NCI-H510A (cell line): Measurements from ENCODE around the gene AMELX.

Source experiments
- DNase-seq: peaks from one replicate; lab custom pipeline; 2025; lab: John Stamatoyannopoulos, UW

AMELX gene

GRCh38 chrX:11293113-11293512 is at the start of gene AMELX:
Gene AMELX, plus strand, starts transcription at chrX:11293413. Its CDS starts 1,376 bp downstream, at chrX:11294789.
- DNase-seq = no peak

DNA sequence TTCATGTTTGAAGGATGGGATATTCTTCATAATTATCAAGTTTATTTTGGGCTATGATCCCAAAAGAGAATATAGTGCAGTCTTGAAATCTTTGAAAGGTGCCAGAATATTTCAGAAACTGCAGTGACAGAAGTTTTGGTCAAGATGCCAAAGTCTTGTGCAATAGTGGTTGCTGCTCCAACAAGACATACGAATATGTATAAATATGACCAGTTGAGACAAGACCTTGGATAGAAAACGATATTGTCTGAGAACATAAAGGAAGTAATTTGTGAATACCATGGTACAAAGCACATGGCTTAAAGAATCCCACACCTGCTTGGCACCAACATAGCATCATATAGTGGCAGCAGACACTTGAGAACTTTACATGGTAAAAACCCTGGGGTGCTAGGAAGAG is 48.6 kb upstream of the AMELX start:
- DNase-seq = no peak

DNA sequence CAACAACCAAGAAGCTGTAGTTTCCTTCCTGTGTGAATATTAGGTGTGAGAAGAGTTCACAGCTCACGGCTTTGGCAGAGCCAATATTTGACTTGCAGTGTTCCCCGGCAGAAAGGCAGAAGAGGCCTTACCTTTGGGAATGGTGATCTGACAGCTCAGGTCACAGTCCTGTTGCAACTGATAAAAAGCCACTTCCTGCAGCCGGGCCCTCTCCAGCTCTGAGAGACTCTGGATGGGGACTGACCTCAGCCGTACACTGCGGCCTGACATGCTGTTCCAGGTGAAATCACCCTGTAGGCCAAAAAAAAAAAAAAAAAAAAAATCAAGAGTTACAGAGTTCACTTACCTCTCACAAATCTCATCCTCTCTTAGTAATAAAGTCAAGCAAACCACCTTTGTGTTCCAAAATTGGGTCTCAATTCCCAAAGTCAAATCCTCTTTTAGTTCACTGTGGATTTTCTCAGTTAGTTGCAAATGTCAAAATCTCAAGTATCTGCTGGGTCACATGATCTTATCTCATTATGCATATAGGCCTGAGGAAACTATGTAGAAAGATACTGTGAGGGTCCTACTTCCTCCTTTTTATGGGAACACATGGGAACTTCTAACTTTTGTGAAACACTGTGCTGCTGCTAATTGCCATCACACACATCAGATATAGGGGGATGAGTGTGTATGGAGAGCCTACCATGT is 38.6 kb upstream of the AMELX start:
- no peak for DNase-seq

DNA sequence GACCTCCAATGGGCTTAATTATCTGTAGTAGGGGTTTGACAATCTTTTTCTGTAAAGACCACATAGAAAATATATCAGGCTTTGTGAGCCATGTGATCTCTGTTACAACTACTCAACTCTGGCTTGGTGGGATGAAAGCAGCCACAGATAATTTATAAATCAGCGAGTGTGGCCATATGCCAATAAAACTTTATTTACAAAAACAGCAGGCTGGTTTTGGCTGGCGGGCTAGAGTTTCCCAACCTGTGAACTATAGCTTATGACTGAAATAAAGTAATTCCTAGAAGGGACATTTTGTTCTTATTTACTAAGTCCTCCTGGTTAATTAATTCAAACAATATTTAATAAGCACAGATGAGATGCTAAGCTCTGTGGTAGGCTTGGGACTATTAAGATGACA is 35.9 kb upstream of the AMELX start:
- DNase-seq = no peak

DNA sequence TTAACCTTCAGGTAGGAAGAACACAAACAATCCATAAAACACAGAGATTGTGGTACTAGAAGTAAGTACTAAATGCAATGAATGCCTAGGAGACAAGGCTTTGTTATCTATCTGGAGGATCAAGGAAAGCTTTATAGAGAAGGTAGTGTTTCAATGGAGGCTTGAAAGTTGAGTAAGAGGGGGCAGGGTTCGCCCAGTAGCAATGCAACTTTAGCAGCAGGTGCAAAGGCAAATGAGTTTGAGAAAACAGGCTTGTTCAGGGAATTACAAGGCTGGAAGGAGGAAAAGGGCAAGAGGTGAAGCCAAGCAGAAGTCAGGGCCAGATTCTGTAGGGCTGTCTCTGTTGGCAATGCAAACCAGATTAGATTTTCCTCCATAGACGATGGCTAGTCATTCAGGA is 35.5 kb upstream of the AMELX start:
- DNase-seq = no peak

- DNase-seq = no peak
Measured at GRCh38 chrX:11259437-11259836, 33.8 kb upstream of the AMELX start.

- DNase-seq = no peak
Measured at GRCh38 chrX:11261260-11261659, 32.0 kb upstream of the AMELX start.

DNA sequence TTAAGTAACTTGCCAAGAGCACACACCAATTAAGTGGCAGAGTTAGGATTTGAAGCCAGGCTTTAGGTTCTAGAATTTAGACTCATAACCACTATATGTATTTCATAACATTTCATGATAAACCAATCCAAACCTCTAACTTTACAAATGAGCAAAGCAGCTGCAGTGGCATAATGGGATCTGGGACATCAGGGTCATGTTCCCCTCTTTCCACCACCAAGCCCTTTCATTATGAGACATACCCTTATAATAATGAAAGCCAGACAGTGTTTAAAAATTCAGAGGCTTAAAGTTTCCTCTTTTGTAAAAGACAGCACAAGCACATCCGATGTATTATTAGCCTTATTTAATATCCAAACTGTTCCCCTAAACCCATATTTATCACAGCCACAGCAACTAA is 28.3 kb upstream of the AMELX start:
- DNase-seq = no peak

- DNase-seq = no peak
Measured at GRCh38 chrX:11265352-11265751, 27.9 kb upstream of the AMELX start.

DNA sequence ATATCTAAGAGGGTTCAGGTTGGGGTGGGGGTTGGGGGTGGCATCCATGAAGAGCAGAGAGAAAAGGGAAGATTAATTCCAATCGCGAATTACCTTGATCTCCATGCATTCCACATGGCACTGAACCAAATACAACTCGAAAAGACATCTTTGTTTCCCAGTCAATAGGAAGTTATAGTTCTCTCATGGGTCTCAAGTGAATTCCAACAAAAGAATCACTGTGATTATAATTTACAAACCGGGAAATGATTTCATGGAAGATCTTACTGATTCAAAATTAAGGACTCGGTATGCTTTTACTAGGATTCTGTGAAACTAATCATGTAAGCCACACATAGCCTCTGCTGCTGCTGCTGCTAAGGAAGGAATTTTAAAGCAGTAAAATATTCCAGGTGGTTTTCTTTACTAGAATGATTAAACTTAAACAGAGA is 26.6 kb upstream of the AMELX start:
- no peak for DNase-seq

DNA sequence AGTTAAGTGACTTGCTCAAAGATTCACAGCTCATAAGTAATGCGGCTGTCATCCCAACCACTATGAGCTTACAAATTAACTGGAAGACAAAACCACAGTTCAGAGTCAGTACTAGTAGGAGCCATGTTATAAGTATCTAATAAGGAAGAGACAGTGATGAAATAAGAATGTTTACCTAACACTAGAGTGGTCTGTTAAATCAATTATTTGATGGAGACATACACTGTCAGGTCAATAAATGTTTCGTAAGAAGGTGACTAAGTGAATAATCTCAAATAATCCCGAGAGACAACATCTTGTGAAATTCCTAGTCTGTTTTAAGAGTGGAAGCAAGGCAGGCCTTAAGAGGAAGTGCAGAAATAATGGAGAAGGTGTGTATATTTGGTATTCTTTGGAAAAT is 25.8 kb upstream of the AMELX start:
- DNase-seq = no peak

DNA sequence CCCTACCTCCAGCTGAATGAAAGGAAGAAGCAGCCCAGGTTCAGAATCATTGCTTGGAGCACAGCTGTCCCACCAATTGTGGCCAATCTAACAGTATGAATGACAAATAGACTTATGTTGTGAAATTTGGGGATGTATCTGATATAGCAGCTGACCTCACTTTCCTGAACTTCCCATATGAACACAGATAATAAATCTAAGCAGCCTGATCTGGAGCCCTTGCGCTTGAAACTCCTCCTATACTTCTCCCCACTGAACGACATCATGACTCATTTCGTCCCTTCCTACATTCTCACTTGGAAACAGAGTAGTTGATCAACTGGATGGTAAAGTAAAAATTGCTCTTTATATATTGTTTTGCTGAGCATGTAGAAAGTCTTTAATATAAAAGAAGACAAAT is 24.2 kb upstream of the AMELX start:
- no peak for DNase-seq

DNA sequence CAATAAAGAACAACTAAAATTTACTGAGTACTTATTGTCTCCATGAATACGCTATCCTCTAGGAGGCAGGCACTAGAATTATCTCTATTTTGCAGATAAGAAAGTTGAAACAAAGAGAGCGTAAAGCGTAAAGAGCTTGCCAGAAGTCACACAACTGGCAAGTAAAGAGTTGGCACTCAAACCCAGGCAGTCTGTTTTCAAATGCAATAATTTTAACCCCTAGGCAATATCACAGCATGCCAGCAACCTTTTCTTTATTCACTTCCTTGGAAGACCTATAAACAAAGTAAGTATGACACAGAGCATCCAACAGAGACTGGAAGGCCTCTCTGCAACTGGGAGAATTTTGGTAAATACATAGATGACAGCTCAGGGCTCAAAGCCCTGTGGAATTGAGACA is 23.2 kb upstream of the AMELX start:
- DNase-seq = no peak

DNA sequence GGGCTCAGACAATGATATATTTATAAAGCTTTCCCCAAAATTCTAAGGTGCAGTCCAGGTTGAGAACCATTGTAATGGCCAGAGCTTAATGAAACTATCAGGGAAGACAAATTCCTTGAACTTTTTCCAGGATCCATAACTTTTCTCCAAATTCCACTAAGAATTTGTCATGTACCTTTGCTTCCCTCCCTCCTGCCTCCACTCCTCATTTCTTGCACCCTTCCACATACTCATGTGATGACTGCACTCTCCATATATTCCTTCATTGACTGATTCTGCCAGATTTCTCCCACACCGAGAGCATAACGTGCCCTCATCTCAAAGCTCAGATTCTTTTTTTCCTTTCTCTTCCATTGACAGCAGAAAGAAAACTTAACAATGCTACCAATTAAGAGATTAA is 20.9 kb upstream of the AMELX start:
- DNase-seq = no peak

- no peak for DNase-seq
Measured at GRCh38 chrX:11272863-11273262, 20.4 kb upstream of the AMELX start.

- DNase-seq = no peak
Measured at GRCh38 chrX:11273544-11273943, 19.7 kb upstream of the AMELX start.

DNA sequence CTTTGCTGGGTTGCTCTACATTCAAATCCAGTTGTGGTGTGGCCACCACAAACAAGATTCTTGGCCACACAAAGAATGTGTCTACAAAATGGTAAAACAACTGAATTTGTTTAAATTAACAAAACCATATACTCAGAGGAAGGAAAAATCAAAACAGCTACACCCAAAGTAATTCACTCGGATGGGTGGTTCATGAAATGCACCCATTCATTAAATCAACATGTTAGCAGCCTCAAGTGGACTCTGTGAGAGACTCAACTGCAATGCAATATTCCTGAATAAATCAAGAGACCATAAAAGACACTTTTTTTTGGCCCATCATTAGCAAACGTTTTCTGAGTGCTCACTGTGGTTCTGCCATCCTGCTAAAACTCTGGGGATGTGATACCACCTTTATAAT is 11.2 kb upstream of the AMELX start:
- no peak for DNase-seq

DNA sequence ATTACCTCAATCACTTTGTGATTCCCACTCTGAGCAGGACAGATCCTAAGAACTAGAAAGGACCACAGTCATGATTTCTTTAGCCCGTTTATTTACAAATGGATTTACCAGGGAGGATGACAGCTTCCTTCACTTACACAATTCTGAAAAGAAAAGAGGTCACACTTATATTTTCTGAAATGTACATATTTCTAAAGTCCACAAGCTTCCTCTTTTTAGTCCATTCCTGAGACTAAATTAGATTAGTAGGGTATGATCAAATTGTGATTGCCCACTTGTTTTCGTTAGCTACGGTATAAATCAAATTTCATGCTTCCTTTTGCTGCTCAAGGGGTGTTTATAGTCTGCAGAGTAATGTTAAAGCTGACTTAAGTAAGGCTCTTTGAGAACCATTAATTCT is 7.6 kb upstream of the AMELX start:
- DNase-seq = no peak

GRCh38 chrX:11287505-11287904 is 5.7 kb upstream of the AMELX start:
- no peak for DNase-seq

DNA sequence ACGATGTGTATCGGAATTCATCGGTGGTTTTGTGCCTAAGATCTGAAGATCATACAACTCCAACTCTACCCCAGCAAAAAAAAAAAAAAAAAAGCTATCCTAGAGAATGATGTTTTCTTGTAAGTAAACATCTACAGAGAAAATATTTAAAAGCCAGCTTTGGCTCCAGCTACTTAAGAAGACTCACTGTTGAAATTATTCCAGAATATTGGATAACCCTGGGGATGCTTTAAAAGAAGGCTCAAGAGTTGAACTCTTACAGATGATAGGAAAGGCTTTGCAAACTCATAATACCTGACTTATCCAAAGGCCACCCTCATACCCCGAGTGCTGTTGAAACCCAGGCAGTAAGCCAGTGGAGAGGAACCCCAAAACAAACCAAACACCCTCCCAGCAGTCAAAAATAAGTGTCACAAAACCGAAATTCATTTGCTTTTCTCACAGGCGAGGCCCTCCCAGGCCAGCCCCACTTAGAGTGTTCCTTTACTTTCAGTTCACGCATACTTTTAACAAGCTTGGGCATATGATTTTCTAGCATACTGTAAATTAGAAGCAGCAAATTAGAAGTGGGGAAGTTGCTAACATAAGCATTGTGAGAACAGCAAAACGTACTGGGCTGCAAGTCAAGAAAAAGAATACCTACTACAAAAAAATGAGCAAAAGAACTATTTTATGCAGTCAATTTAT is 2.7 kb upstream of the AMELX start:
- DNase-seq = no peak

DNA sequence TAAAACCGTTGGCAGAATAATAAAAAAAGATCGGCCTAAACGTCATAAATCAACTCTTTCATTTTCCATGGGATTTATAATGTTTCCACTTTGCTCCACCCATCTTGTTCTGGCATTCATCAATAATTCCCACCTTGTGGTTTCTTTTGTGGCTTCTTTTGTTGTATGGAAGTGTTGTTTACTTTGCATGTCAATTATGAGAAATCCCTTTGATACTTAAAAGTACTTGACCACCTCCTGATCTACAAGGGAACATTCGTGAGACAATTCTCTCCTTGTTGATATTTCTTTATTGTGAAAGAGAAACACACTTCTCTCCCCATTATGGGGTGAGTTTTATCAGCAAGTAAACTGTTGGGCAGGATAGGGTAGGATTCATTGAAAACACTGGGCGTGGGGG is 2.8 kb downstream of the AMELX start:
- DNase-seq = no peak

GRCh38 chrX:11298600-11298999 is 5.4 kb downstream of the AMELX start:
- no peak for DNase-seq

DNA sequence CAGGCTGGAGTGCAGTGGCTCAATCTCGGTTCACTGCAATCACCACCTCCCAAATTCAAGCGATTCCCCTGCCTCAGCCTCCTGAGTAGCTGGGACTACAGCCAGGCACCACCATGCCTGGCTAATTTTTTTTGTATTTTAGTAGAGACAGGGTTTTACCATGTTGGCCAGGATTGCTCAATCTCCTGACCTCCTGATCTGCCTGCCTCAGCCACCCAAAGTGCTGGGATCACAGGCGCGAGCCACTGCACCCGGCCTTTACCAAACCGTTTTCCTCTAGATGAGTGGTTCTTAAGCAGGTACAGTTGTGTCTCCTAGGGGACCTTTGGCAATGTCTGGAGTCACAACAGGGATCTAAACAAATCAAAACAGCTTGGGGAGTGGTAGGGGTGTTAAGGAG is 11.6 kb downstream of the AMELX start:
- DNase-seq = no peak

DNA sequence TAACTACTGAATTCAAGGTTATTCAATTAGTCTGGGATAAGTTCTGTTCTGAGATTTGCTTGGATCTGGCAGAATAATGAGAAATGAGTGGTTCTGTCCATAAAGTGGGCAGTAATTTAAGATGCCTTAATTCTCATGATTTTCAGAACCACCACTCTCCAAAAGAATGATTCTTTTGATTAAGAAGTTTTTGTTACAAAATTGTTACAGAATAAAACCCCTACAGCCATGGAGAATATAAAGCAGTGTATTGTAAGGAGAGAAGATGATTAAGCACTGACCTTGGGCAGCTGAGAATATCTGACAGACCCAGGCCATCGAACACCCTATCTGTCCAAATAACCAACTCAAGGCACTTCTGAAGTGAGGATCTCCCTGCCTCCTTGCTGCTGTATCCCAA is 12.4 kb downstream of the AMELX start:
- no peak for DNase-seq
